Left cardiac atrium (tissue), 4 donors: Measurements from ENCODE around the gene RNASET2. TPM values are rescaled to one million over a fixed set of nuclear protein-coding genes. Genes with fewer than 3 reads are reported as not detected.

Experiments
- ATAC-seq, 2 donors: fragments of 200-7000 bp; cut with Tn5 transposase; one replicate each; pipeline ENCODE4 v1.9.1; 2020; ENCODE audit warnings: mild to moderate bottlenecking in 2 of 2, moderate library complexity in 2 of 2
- DNase-seq: peaks from one replicate; pipeline ENCODE4 v3.0.0-alpha.2; 2020
- intact Hi-C, 2 donors: fragments of 100-400 bp; cut with DNase I; formaldehyde crosslinking; loops; one replicate each; pipeline versions ENCODE4 v1.14.1 to v1.15.1; 2022 to 2023
- long read RNA-seq: library from polyadenylated mRNA; unstranded; transcript quantifications from one replicate; pipeline ENCODE4 v2.0.0, GENCODE V29; 2021
- total RNA-seq, 2 donors: library from RNA; stranded (reverse); fragmentation: NEBNext Ultra II Directional; extraction: Animal tissue kit (Norgen Biotek cat#: 25700); gene quantifications; one replicate each; pipeline ENCODE4 v1.2.1, GENCODE V29; 2021
- donor health status: DM: no; HTN: yes; CAD: no.
- donor health status: DM: no; HTN: yes; CAD: no; lungs with severe emphysema.
- donor health status: DM: yes; HTN: yes; CAD: no.
- donor health status: Dilated cardiomyopathy.

The RNASET2 gene, protein sequence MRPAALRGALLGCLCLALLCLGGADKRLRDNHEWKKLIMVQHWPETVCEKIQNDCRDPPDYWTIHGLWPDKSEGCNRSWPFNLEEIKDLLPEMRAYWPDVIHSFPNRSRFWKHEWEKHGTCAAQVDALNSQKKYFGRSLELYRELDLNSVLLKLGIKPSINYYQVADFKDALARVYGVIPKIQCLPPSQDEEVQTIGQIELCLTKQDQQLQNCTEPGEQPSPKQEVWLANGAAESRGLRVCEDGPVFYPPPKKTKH
- total RNA-seq = 10 to 100 TPM; 18.3 to 27.9 TPM
- long read RNA-seq, transcript RNASET2-210 (9 exons, 1,375 nt) = major isoform, 6 of 14 reads
- long read RNA-seq, partial matches to known transcripts = 0 of 14 reads
- long read RNA-seq, other reads (novel, unspliced or antisense) = 8 of 14 reads

DNA sequence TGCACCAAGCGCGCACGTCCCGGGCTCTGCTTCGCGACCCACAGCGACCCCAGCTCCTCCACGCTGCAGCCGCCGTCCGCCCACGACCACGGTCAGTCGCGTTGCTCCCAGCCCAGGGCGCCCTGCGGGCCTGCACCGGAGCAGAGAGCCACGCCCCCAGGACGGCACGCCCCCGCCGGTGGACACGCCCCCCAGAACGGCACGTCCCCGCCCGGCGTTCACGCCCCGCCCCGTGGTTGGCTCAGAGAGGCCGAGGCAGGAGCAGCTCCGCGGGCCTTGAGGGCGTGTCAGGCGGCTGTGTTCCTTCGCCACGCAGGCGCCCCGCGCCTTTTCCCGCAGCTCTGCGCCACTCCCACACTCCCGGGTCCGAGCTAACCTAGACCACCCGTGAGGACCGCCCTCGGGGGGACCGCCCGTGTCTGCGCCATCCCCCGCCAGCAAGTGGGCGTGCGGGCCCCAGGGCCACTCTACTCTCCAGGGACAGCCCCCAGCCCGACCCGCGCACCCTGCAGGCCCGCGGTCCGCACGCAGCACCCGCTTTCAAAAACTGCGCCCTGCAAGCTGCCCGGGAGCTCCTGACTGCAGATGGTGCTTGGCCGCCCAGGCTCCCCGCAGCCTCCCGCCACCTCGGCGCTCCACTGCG lies at the start of gene RNASET2:
TSS of gene RNASET2 (minus strand) at position 107 of the 643 bp plus-strand sequence. CDS start 368 bp downstream, outside the sequence.
- ATAC-seq = peak; percentile 99
- intact Hi-C loops = no loop called here

DNA sequence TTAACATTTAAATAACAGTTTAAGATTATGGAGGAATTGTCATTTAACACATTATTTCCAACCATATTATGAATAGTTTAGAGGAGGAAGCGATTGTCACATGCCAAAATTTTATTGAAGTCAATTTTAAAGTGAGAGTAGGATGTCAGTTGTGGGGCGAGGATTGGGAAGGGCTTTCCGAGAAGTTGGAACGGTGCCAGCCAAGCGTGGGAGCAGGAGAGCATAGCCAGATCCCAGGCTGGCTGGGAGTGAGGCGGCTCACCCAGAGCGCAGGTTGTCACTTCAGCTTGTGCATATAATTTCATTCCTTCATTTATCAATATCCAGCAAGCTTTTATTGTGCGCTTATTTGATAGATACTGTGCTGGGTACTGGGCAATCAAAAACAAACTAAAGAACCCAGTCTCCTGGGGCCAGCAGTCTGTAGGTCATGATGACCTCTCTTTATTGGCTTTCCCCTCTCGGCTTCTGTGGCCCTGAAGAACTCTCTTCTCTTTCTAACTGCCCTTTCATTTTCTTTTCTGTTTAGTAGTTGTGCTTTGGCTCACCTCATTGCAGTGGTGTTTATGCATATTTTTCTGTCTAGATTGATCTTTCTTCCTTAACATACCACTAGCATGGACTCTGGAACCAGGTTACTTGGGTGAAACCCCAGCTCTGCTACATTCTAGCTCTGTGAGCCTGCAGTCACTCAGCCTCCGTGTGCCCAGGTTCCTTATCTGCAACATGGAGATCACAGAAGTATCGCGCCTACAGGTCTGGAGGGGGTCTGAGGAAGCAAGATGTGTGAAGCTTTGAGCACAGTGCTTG lies 49.2 kb upstream of the RNASET2 start:
- DNase-seq (peak; percentile 78), ATAC-seq (peak; percentile 47 to 66)
- intact Hi-C loops = no loop called here

More for the DNA sequence above, at the start of gene RNASET2:
- peak; percentile 97 for DNase-seq

DNA sequence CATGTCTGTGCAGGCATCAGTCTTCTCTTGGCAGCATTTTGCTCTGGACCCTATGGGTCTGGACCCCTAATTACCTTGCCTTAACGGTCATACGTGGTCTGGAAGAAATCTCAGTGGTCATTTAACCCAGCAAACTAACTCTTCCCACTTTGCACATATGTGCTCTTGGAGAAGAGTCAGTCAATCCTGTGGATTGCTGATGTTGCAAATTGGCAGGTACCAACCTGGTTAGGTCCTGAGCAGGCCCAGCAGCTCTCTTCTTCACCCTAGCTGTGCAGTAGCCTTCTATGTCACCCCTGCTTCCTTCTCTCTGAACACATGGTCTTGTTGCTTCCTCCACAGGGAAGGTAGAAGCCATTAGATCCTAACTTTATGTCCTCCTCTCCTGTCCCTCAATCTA lies 44.4 kb upstream of the RNASET2 start:
- no peak for DNase-seq
- no peak for ATAC-seq
- intact Hi-C loops = no loop called here

DNA sequence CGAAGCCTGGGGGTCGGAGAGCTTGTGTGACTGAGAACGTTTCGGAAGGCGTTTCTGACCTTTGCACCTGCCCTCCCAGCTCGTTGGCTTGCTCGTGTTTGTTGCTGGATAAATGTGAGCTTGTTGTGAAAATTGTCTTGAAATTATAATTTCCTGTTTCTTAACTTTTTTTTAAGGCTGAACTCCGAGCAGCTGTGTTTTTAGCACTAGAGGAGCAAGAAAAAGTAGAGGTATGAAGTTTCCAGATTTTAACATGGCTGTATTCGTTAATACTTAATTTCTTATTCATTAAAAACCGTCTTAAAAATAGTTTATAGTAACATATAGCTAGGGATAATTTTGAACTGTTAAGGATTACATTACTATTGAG lies 43.5 kb upstream of the RNASET2 start:
- DNase-seq = no peak
- intact Hi-C loops = loop anchor here in 1 of 2 donors (10.0 kb wide), 1 partner anchor 145 kb away; no protein-coding TSS in a partner anchor
- ATAC-seq = no peak

DNA sequence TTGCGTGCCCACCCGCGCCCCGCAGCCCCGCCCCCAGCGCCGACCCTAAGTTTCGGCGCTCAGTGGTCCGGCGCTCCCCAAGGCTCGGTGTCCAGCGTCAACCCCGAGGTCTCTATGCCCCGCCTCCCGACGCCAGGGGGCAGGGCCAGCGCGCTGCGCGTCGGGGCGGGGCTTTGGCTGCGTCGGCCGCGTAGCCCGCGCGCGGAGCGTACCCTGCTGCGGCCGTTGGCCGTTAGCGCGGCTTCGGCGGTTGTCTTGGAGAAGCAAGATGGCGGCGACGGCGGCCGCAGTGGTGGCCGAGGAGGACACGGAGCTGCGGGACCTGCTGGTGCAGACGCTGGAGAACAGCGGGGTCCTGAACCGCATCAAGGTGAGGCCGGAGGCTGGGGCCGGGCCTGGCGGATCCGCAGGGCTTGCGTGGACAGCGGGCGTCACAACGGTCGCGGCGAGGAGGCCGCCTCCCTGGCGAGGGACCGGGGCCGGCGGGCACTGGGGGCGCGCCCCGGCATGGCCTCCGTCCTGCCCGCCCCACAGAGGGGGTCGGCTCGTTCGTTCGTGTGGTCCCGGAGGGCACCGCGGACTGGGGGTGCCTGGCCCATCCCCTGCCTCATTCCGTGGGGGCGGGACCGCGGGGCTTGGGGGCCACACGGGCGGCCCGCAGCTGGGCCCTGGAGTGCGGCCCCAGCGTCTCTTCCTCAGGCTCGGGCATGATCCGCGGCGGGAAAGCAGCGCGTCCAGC lies 43.0 kb upstream of the RNASET2 start, which contains the start of gene CEP43:
TSS of gene CEP43 (plus strand) at position 253 of the 739 bp plus-strand sequence. CDS start at position 269, 16 bp downstream.
- DNase-seq = peak; percentile 97
- ATAC-seq = peak; percentile 98 to 99
- intact Hi-C loops = loop anchor here in 1 of 2 donors (10.0 kb wide), 1 partner anchor 145 kb away; no protein-coding TSS in a partner anchor

DNA sequence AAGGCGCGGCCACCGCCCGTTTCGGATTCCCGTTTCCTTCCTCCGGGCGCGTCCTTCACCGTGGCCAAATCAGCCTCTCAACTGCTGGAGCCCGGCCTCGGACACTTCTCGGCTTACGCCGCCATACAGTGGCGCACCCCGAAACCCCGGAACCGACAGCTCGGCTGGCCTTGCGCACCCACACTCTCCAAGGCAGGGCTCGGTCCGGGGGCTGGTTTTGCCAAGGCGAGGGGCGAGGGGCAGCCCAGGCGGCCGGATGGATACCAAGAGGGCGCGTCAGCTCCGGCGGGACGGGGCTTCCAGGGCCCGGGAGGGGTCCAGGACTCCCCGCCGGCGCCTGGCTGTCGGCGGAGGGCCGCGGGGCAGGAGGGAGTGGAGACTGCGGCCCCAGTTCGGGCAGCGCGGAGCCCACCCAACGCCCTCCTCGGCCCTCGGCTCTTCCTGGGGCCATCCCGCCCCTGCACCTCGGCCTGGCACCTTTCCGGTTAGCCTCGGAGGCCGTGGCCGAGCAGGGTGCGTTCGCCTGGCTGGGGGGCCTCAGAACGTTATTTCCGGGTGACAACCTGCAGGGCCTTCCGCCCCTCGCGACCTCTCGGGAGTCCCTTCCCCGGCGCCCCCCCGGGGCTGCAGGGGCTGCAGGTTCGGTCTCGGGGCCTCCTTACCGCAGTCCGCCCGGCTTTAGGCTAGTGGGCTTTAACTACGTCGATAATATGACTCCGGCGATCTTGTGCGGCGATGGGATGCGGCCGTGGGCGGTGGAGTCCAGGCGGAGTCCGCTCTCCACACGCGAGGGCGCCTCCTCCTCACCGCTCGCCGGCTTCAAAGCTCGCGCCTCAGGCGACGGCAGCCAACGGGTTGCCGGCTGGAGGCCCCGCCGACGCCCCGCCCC lies 42.1 kb upstream of the RNASET2 start:
- DNase-seq (peak; percentile 37), ATAC-seq (peak in 1 of 2 donors; percentile 8)
- intact Hi-C loops = loop anchor here in 1 of 2 donors (10.0 kb wide), 1 partner anchor 146 kb away; no protein-coding TSS in a partner anchor

DNA sequence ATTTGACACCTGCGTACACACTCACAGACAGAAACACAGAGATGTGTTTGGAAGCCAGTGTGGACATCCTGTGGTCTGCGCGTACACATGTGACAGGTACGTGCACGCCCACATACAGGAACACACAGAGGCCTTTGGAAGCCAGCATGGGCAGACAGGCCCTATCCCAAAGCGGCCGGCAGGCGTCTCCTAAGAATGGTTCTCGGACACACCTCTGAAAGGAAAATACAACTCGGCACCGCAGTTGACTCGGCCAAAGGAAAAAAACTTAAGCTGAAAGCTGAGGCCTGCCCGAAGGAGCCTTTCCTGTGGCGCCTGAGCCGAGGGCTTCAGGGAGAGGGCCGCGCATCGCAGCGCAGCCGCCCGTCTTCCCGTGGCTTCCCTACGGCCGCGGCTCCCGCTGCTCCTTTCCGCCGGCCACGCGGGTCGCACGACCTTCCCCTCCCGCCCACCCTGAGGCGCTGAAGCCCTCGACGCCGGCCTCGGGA lies 41.5 kb upstream of the RNASET2 start:
- intact Hi-C loops = loop anchor here in 1 of 2 donors (10.0 kb wide), 1 partner anchor 147 kb away; no protein-coding TSS in a partner anchor
- peak; percentile 54 for DNase-seq
- peak; percentile 12 to 36 for ATAC-seq

DNA sequence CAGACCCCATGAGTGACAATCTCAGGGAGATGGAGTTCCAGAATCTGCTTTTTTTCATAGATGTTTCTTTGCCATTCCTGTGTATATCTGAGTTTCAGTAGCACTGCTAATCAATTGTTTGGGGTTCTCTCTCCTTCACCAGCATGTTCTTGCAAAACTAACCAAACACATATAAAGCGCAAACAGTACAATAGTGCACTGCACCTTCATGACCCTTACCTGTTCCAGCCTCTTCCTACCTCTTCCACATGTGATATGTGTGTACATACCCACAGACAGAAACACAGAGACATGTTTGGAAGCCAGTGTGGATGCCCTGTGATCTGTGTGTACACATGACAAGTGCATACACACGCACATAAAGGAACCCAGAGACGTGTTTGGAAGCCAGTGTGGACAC lies 41.0 kb upstream of the RNASET2 start:
- DNase-seq (no peak), ATAC-seq (no peak)
- intact Hi-C loops = loop anchor here in 1 of 2 donors (10.0 kb wide), 1 partner anchor 147 kb away; no protein-coding TSS in a partner anchor

DNA sequence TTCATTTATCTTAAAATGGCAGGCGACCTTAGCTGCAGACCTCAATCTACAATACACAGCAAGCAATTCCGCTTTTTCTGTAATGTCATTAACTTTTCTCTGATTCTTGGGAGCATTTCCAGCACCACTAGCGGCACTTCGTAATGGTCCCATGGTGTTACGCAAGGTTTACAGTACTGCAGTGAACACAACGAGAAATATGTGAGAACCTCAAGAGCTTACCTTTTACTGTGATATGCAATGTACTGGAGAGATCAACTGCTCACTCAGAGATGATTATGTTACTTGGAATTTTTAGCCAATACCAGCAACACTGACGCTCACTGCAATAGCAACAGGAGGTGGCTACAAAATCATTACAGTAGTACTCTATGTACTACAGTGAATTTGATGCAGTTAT lies 40.1 kb upstream of the RNASET2 start:
- intact Hi-C loops = loop anchor here in 1 of 2 donors (10.0 kb wide), 1 partner anchor 148 kb away; no protein-coding TSS in a partner anchor
- ATAC-seq (no peak), DNase-seq (no peak)

DNA sequence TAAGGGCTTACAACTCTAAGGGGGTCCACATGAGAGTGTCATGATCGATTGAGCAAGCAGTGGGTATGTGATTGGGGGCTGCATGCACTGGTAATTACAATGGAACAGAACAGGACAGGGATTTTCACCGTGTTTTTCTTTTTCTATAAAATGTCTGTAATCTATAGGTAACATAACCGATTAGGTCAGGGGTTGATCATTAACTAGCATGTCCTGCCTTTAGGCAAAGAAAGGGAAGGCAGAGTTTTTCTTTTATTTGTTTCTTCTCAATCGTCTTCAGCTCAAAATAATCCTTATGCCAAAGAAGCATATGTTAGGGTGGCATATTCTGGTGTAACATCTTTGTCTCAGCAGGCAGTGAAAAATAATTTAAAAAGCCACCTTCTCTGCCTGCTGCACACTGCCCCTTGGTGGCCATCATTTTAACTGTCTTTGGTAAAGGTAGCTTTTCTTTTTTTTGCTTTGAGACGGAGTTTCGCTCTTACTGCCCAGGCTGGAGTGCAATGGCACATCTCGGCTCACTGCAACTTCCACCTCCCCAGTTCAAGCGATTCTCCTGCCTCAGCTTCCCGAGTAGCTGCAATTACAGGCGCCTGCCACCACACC lies 33.2 kb upstream of the RNASET2 start:
- intact Hi-C loops = loop anchor here (5.0 to 10.0 kb wide), 3 partner anchors 155 to 217 kb away; no protein-coding TSS in a partner anchor
- ATAC-seq (peak; percentile 50 to 53), DNase-seq (no peak)

DNA sequence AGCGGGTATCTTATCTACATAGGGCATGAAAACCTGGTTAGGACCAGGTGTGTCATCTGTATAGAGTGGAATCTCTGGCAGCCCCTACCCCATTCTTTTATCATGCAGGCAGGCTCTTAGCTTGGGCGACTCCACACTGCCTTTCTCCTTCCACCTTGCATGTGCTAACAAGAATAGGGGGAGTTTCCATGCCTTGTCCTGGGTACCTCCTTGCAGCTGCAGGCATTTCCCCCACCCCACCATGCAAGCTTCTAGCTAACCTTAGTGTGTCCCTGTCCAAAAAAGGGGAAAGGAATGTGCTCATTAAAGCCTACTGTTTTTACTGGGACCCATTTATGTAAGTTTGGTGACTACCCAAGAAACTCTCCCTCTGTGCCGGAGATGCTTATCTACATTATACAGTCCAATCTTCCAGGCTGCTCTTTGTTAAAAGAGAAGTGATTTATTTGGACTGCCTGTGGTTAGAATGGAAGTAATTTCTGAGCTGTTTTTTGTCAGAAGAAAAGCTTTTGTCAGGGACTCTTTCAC lies 32.4 kb upstream of the RNASET2 start:
- DNase-seq (no peak), ATAC-seq (no peak)
- intact Hi-C loops = loop anchor here (5.0 to 10.0 kb wide), 2 partner anchors 204 to 216 kb away; no protein-coding TSS in a partner anchor

DNA sequence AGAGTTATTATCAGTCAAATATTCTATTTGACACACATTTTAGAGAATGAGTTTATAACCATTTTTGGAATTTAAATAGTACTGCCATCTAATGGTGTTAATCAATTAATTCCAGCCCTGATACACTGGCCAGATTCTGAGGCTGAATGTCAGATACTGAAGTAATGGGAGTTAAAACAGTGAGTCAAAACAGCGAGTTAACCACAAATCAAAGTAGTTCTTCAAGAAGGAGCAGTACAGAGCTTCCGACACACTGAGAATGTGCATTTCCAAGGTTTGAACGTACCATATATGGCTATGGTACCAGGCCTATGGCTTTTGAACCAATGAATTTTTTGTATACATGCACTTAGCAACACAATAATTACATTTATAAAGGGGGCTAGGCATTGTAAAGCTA lies 31.6 kb upstream of the RNASET2 start:
- intact Hi-C loops = loop anchor here (5.0 to 10.0 kb wide), 2 partner anchors 203 to 216 kb away; no protein-coding TSS in a partner anchor
- no peak for ATAC-seq
- no peak for DNase-seq

DNA sequence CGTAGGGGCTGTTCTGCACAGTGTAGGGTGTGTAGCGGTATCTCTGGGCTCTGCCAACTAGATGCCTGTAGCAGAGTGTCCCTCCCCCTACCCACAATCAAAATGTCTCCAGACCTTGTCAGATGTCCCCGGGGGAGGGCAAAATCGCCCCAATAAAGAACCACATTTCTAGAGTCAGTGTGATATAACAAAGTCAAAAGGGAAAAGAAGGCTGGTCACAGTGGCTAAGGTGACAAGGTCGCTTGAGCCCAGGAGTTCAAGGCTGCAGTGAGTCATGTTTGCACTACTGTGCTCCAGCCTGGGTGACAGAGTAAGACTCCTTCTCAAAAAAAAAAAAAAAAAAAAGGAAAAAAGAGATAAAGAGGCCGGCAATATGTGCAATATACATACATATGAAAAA lies 31.1 kb upstream of the RNASET2 start:
- ATAC-seq (no peak), DNase-seq (no peak)
- intact Hi-C loops = loop anchor here (5.0 to 10.0 kb wide), 2 partner anchors 203 to 215 kb away; no protein-coding TSS in a partner anchor

DNA sequence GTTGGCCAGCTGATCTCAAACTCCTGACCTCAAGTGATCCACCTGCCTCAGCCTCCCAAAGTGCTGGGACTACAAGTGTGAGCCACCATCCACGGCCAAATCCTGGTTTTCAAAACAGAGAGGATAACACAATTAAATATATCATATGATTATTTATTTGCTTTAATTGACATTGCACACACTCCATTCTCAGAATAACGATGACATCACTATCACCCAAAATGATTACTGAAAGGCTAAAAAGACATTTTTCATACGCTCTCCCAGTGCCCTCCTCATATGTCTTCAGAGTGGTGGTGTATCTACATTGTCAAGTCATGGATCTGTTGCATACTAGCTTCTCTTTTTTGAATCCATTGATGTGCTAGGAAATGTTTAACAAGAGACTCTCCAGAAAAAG lies 24.4 kb upstream of the RNASET2 start:
- DNase-seq (no peak), ATAC-seq (no peak)
- intact Hi-C loops = loop anchor here in 1 of 2 donors (10.0 kb wide), 1 partner anchor 196 kb away; no protein-coding TSS in a partner anchor

DNA sequence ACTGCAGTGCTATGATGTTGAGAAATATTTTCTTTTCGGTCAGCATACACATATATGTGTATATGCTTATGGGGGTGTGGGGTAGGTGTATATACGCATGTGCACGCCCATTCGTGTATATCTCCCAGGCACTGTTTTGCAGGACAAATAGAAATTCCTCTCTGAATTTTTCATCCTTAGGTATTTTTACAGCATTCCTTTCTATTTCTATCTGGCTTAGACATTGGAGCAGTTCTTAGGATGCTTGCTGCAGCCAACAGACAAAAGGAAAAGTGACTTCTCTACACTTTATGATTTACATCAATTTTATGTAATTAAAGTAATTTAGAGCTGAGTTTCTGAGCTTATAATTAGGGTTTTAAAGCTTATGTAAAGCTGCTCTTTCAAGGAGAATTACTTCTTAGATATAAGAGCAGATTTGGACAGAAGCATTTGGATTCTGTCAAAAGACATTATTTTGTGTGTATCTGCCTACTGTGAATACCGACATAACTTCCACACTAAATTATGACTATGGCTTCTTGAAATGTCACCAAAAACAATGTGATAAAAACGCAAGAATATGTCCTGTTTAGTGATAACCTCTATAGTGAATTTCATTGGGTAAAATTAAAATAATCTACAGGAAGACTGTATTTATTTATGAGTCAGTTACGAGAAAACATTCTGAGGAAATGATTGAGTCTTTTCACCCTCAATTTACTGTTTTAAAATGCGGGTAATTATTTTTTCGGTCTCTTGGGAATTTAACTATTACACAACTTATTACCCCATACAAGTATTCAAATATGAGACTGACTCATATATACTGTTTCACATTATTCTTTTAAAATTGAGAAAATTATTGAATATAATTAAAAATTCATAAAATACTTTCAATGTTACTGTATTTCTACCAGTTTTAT lies 21.5 kb upstream of the RNASET2 start:
- ATAC-seq (no peak), DNase-seq (no peak)
- intact Hi-C loops = no loop called here
